ENCODE measurements around the gene MACO1. TPM values are rescaled to one million over a fixed set of nuclear protein-coding genes. Genes with fewer than 3 reads are reported as not detected.
"Not testable (repeated sequence)": the region's sequence is repeated elsewhere in the genome, so short reads cannot be mapped to it uniquely, and the experiment has no call there.

Gene MACO1
- total RNA-seq, 1 experiment from 2014 or later, result 31.4 TPM

GRCh38 chr1:25397549-25397948 is 33.1 kb upstream of the MACO1 start:
- not testable (repeated sequence) for DNase-seq; H2AFZ ChIP-seq (ENCODE audit: low read length); H3K79me2 ChIP-seq (ENCODE audit: low read length); H3K9me3 ChIP-seq (ENCODE audit: low read length); H3K27me3 ChIP-seq (ENCODE audit: low read length); H4K20me1 ChIP-seq (ENCODE audit: insufficient read depth, low read depth, low read length); H3K36me3 ChIP-seq (ENCODE audit: insufficient read depth, low read length); H3K9me2 ChIP-seq (replicated peaks; ENCODE audit: insufficient read depth, low read length)
- Histone ChIP-seq H3K4me2 (ENCODE audit: low read depth, low read length, poor library complexity, severe bottlenecking) (peak overlapping the region; percentile 64), H3K9ac (ENCODE audit: low read length) (peak overlapping the region; percentile 44), H3K4me3 (ENCODE audit: low read length) (peak overlapping the region; percentile 45; the same call in 1 of the 2 replicates), H3K4me1 (ENCODE audit: low read length) (peaks cover 28% of the 10 kb centered on the region), H3K27ac (ENCODE audit: low read length) (peak overlapping the region; percentile 76)

- H3K79me2 ChIP-seq (ENCODE audit: low read length); H3K4me3 ChIP-seq (ENCODE audit: low read length); H3K36me3 ChIP-seq (ENCODE audit: insufficient read depth, low read length); DNase-seq; H3K9ac ChIP-seq (ENCODE audit: low read length); H3K27me3 ChIP-seq (ENCODE audit: low read length); H3K9me2 ChIP-seq (replicated peaks; ENCODE audit: insufficient read depth, low read length); H3K9me3 ChIP-seq (ENCODE audit: low read length); H2AFZ ChIP-seq (ENCODE audit: low read length); H4K20me1 ChIP-seq (ENCODE audit: insufficient read depth, low read depth, low read length): not testable (repeated sequence)
- Histone ChIP-seq H3K4me1 (ENCODE audit: low read length) (peaks cover 28% of the 10 kb centered on the region), H3K4me2 (ENCODE audit: low read depth, low read length, poor library complexity, severe bottlenecking) (peak overlapping the region; percentile 64), H3K27ac (ENCODE audit: low read length) (peak overlapping the region; percentile 76)
Measured at GRCh38 chr1:25398079-25398478, 32.6 kb upstream of the MACO1 start.

DNA sequence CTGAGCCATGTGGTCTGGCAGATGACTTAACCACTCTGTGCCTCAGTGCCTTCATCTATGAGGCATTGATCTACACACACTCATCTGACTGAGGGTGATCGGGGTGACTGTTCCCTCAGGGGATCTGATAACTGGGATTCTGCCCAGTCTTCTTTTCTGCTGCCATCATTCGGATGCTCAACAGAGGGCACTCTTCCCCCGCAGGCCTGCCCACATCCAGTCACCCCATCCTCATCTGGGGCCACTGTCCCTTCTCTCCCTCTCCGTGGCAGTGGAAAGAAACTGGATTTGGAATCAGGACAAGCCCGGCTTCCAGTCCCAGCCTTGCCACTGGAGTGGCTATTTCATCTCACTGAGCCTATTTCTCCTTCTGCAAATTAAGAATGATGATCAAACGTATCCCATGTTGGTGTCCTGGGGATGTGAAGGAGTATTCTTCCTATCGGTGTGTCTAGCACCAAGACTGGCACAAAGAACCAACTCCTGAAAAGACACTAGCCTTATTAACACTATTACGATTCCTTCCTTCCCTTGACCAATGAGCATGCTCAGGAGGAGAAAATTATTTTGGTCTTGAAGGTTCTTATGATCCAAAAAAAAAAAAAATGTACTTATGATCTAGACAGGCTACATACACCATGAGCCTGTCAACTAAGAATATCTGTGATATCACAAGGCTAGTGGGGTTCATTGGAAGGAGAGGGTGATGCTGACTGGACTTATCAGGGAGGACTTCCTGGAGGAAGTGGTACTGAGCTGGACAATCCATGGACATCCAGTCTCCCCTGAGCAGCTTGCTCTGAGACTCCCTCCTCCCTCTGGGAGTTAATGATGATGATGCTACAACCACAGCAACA is 27.5 kb upstream of the MACO1 start:
- not testable (repeated sequence) for H2AFZ ChIP-seq (ENCODE audit: low read length); DNase-seq; H3K4me2 ChIP-seq (ENCODE audit: low read depth, low read length, poor library complexity, severe bottlenecking); H3K36me3 ChIP-seq (ENCODE audit: insufficient read depth, low read length); H3K79me2 ChIP-seq (ENCODE audit: low read length); H3K9me2 ChIP-seq (replicated peaks; ENCODE audit: insufficient read depth, low read length); H3K27me3 ChIP-seq (ENCODE audit: low read length); H3K9me3 ChIP-seq (ENCODE audit: low read length); H3K4me3 ChIP-seq (ENCODE audit: low read length); H4K20me1 ChIP-seq (ENCODE audit: insufficient read depth, low read depth, low read length); H3K9ac ChIP-seq (ENCODE audit: low read length); H3K27ac ChIP-seq (ENCODE audit: low read length)
- peaks cover 16% of the 10 kb centered on the region for H3K4me1 ChIP-seq (ENCODE audit: low read length)

GRCh38 chr1:25405731-25406305 is 24.9 kb upstream of the MACO1 start:
- H3K4me2 ChIP-seq (ENCODE audit: low read depth, low read length, poor library complexity, severe bottlenecking); H3K27ac ChIP-seq (ENCODE audit: low read length); H3K27me3 ChIP-seq (ENCODE audit: low read length); H3K79me2 ChIP-seq (ENCODE audit: low read length); H2AFZ ChIP-seq (ENCODE audit: low read length); H3K4me3 ChIP-seq (ENCODE audit: low read length); H3K4me1 ChIP-seq (ENCODE audit: low read length); H3K9ac ChIP-seq (ENCODE audit: low read length); H3K9me3 ChIP-seq (ENCODE audit: low read length); H3K36me3 ChIP-seq (ENCODE audit: insufficient read depth, low read length); DNase-seq; H4K20me1 ChIP-seq (ENCODE audit: insufficient read depth, low read depth, low read length); H3K9me2 ChIP-seq (replicated peaks; ENCODE audit: insufficient read depth, low read length): not testable (repeated sequence)

- not testable (repeated sequence) for H3K9me3 ChIP-seq (ENCODE audit: low read length); H3K9ac ChIP-seq (ENCODE audit: low read length)
Measured at GRCh38 chr1:25409641-25410427, 20.9 kb upstream of the MACO1 start.

GRCh38 chr1:25412872-25413623 is 17.6 kb upstream of the MACO1 start:
- not testable (repeated sequence) for H3K9me2 ChIP-seq (replicated peaks; ENCODE audit: insufficient read depth, low read length); H3K79me2 ChIP-seq (ENCODE audit: low read length); H3K9me3 ChIP-seq (ENCODE audit: low read length); DNase-seq; H3K27me3 ChIP-seq (ENCODE audit: low read length); H3K27ac ChIP-seq (ENCODE audit: low read length); H3K4me2 ChIP-seq (ENCODE audit: low read depth, low read length, poor library complexity, severe bottlenecking); H3K36me3 ChIP-seq (ENCODE audit: insufficient read depth, low read length); H3K9ac ChIP-seq (ENCODE audit: low read length); H4K20me1 ChIP-seq (ENCODE audit: insufficient read depth, low read depth, low read length); H2AFZ ChIP-seq (ENCODE audit: low read length); H3K4me3 ChIP-seq (ENCODE audit: low read length)
- H3K4me1 ChIP-seq (ENCODE audit: low read length), result peaks cover 18% of the 10 kb centered on the region

More at GRCh38 chr1:25409641-25410427, 20.9 kb upstream of the MACO1 start:
- peaks cover 18% of the 10 kb centered on the region for H3K4me1 ChIP-seq (ENCODE audit: low read length)
- not testable (repeated sequence) for H3K4me3 ChIP-seq (ENCODE audit: low read length); H3K4me2 ChIP-seq (ENCODE audit: low read depth, low read length, poor library complexity, severe bottlenecking); H3K27me3 ChIP-seq (ENCODE audit: low read length); H2AFZ ChIP-seq (ENCODE audit: low read length); H3K36me3 ChIP-seq (ENCODE audit: insufficient read depth, low read length); DNase-seq; H3K79me2 ChIP-seq (ENCODE audit: low read length); H4K20me1 ChIP-seq (ENCODE audit: insufficient read depth, low read depth, low read length); H3K27ac ChIP-seq (ENCODE audit: low read length); H3K9me2 ChIP-seq (replicated peaks; ENCODE audit: insufficient read depth, low read length)

- not testable (repeated sequence) for H3K79me2 ChIP-seq (ENCODE audit: low read length); H3K9me2 ChIP-seq (replicated peaks; ENCODE audit: insufficient read depth, low read length); H3K27me3 ChIP-seq (ENCODE audit: low read length); H3K4me2 ChIP-seq (ENCODE audit: low read depth, low read length, poor library complexity, severe bottlenecking); H3K36me3 ChIP-seq (ENCODE audit: insufficient read depth, low read length); H3K4me3 ChIP-seq (ENCODE audit: low read length); H3K27ac ChIP-seq (ENCODE audit: low read length); H3K9me3 ChIP-seq (ENCODE audit: low read length); H2AFZ ChIP-seq (ENCODE audit: low read length); H4K20me1 ChIP-seq (ENCODE audit: insufficient read depth, low read depth, low read length); DNase-seq; H3K9ac ChIP-seq (ENCODE audit: low read length)
- H3K4me1 ChIP-seq (ENCODE audit: low read length), result peaks cover 18% of the 10 kb centered on the region
Measured at GRCh38 chr1:25414157-25414556, 16.5 kb upstream of the MACO1 start.

GRCh38 chr1:25414578-25414977 is 16.1 kb upstream of the MACO1 start:
- H2AFZ ChIP-seq (ENCODE audit: low read length); H3K79me2 ChIP-seq (ENCODE audit: low read length); H3K9me2 ChIP-seq (replicated peaks; ENCODE audit: insufficient read depth, low read length); H3K27ac ChIP-seq (ENCODE audit: low read length); H3K9me3 ChIP-seq (ENCODE audit: low read length); H3K36me3 ChIP-seq (ENCODE audit: insufficient read depth, low read length); H3K4me3 ChIP-seq (ENCODE audit: low read length); H3K27me3 ChIP-seq (ENCODE audit: low read length); H3K9ac ChIP-seq (ENCODE audit: low read length); H4K20me1 ChIP-seq (ENCODE audit: insufficient read depth, low read depth, low read length); H3K4me2 ChIP-seq (ENCODE audit: low read depth, low read length, poor library complexity, severe bottlenecking); DNase-seq: not testable (repeated sequence)
- peaks cover 18% of the 10 kb centered on the region for H3K4me1 ChIP-seq (ENCODE audit: low read length)

Data from Karpas-422 (cell line).